Mononuclear cell (primary cell): ENCODE data around the gene PDE4D. TPM values are rescaled to one million over a fixed set of nuclear protein-coding genes. Genes with fewer than 3 reads are reported as not detected.

Experiments used
- H3K27me3 ChIP-seq: 2 replicates; pipeline ENCODE4 v1.6.0; 2011; ENCODE audit warnings: low read length, control low read depth; ENCODE audit not compliant: insufficient read depth
- H3K4me1 ChIP-seq: 2 replicates; pipeline ENCODE4 v1.5.1; 2011; ENCODE audit warnings: mild to moderate bottlenecking, low read length, control low read depth; ENCODE audit not compliant: insufficient read depth
- H3K4me3 ChIP-seq: 2 replicates; pipeline ENCODE4 v1.5.1; 2011; ENCODE audit warnings: mild to moderate bottlenecking, low read length, moderate library complexity
- H3K9me3 ChIP-seq: 2 replicates; pipeline ENCODE4 v1.5.1; 2011; ENCODE audit warnings: low read depth, mild to moderate bottlenecking, control low read depth, low read length
- total RNA-seq: library from RNA; depleted of rRNA; stranded (reverse); fragments of >200 nt; gene quantifications from one replicate; pipeline ENCODE4 v1.2.3, GENCODE V29; 2012

PDE4D gene
- total RNA-seq, 1 donor = 171 TPM

GRCh38 chr5:58946230-58946629, 947.3 kb downstream of the PDE4D start:
- Histone ChIP-seq H3K4me3 (no peak overlapping the region), H3K9me3 (no peaks in the 10 kb centered on the region), H3K27me3 (no peaks in the 10 kb centered on the region), H3K4me1 (no peaks in the 10 kb centered on the region)

DNA sequence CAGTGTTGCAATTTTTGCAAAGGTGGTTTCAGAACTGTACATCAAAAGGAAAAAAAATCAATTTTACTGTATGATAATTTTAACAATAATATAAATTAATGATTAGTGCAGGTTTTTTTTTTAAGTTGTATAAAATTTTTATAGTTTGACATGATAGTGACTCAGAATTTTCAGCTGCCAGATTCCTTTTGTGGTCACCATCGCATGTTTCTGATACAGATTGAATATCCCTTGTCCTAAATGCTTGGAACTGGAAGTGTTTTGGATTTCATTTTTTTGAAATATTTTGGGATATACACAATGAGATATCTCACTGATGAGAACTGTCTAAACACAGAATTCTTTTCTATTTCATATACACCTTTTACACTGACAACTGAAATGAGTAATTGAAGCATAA, 949.3 kb downstream of the PDE4D start:
- peaks cover 3% of the 10 kb centered on the region for H3K27me3 ChIP-seq
- H3K4me3 ChIP-seq = no peak overlapping the region
- H3K9me3 ChIP-seq = no peaks in the 10 kb centered on the region
- H3K4me1 ChIP-seq = no peaks in the 10 kb centered on the region

GRCh38 chr5:58940446-58940845, 953.1 kb downstream of the PDE4D start:
- no peak overlapping the region for H3K4me3 ChIP-seq

GRCh38 chr5:58939664-58940063, 953.9 kb downstream of the PDE4D start:
- Histone ChIP-seq H3K4me1 (no peaks in the 10 kb centered on the region), H3K4me3 (no peak overlapping the region), H3K9me3 (no peaks in the 10 kb centered on the region), H3K27me3 (peaks cover 3% of the 10 kb centered on the region)

More at GRCh38 chr5:58940446-58940845, 953.1 kb downstream of the PDE4D start:
- peaks cover 3% of the 10 kb centered on the region for H3K27me3 ChIP-seq
- no peaks in the 10 kb centered on the region for H3K4me1 ChIP-seq
- H3K9me3 ChIP-seq = no peaks in the 10 kb centered on the region

- H3K4me3 ChIP-seq = no peak overlapping the region
- no peaks in the 10 kb centered on the region for H3K9me3 ChIP-seq
- peaks cover 3% of the 10 kb centered on the region for H3K27me3 ChIP-seq
- no peaks in the 10 kb centered on the region for H3K4me1 ChIP-seq
Measured at GRCh38 chr5:58938563-58939424, 954.7 kb downstream of the PDE4D start.

GRCh38 chr5:58937031-58937681, 956.4 kb downstream of the PDE4D start:
- no peaks in the 10 kb centered on the region for H3K9me3 ChIP-seq
- H3K4me3 ChIP-seq = no peak overlapping the region
- peaks cover 3% of the 10 kb centered on the region for H3K27me3 ChIP-seq
- H3K4me1 ChIP-seq = no peaks in the 10 kb centered on the region

DNA sequence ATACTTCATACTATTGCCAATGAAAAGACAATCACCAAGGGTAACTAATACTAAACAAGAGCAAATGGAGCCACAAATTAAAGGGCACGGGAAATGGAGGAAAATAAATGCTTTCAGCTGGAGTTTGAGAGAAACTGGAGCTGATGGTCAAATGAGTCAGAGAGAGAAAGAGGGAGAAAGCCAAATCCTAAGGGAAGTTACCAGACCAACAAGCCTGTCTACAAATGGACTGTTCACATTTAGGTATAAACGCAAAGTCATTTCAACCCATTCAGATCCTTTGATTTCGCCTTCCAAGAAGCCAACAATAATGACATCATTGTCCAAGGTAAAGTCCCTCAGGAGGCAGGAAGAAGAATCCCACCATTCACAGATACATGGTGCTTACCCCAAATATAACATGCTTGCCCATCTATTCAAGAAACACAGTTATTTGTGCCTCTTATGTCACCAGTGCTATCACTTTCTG, 958.9 kb downstream of the PDE4D start:
- H3K4me3 ChIP-seq = no peak overlapping the region
- H3K9me3 ChIP-seq = no peaks in the 10 kb centered on the region
- H3K4me1 ChIP-seq = no peaks in the 10 kb centered on the region
- H3K27me3 ChIP-seq = no peaks in the 10 kb centered on the region

- H3K4me1 ChIP-seq = no peaks in the 10 kb centered on the region
- H3K27me3 ChIP-seq = no peaks in the 10 kb centered on the region
- H3K9me3 ChIP-seq = no peaks in the 10 kb centered on the region
- no peak overlapping the region for H3K4me3 ChIP-seq
Measured at GRCh38 chr5:58933891-58934628, 959.5 kb downstream of the PDE4D start.

- H3K27me3 ChIP-seq = no peaks in the 10 kb centered on the region
- no peak overlapping the region for H3K4me3 ChIP-seq
- no peaks in the 10 kb centered on the region for H3K4me1 ChIP-seq
Measured at GRCh38 chr5:58932057-58932612, 961.4 kb downstream of the PDE4D start.

GRCh38 chr5:58930520-58930919, 963.0 kb downstream of the PDE4D start:
- H3K27me3 ChIP-seq = no peaks in the 10 kb centered on the region
- no peaks in the 10 kb centered on the region for H3K4me1 ChIP-seq
- H3K9me3 ChIP-seq = no peaks in the 10 kb centered on the region
- H3K4me3 ChIP-seq = no peak overlapping the region

More at GRCh38 chr5:58932057-58932612, 961.4 kb downstream of the PDE4D start:
- no peaks in the 10 kb centered on the region for H3K9me3 ChIP-seq

DNA sequence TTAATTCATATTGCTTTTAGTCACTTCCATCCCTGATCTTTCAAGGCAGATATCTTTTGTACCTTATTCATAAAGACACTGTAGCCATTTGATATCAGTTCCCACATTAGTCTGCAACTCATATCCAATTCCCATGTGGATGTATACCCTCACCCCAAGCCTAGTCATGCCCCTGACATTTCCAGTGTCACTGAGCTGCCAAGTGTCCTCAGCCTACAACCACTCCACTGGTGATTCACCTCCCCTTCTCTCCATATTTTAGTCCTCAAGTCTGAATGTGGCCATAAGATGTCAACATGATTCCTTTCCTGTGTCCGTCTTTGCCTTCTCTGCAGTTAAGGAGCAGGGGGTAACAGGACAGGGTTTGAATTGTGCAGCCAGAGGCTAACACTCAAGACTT, 963.8 kb downstream of the PDE4D start:
- Histone ChIP-seq H3K4me3 (no peak overlapping the region), H3K27me3 (no peaks in the 10 kb centered on the region), H3K9me3 (no peaks in the 10 kb centered on the region), H3K4me1 (no peaks in the 10 kb centered on the region)

GRCh38 chr5:58927938-58928337, 965.6 kb downstream of the PDE4D start:
- Histone ChIP-seq H3K4me1 (no peaks in the 10 kb centered on the region), H3K27me3 (no peaks in the 10 kb centered on the region)

DNA sequence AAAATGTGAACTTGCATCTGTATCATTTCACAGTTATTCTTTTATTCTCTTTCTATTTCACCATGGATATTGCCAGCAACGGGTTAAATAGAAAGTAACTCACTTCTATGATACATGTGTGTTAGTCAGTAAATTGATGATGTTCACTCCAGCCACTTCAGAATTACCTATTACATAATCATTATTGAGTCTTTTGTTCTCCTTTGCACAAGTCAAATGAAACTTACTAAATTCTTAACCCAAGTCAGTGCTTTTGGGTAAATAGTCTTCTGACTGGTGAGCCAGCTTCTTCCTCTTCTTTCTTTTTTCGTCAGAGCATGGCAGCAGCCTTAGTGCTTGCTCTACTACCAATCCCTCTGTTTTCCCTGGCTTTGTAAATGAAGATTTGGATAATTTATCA, 966.3 kb downstream of the PDE4D start:
- H3K9me3 ChIP-seq = no peaks in the 10 kb centered on the region
- H3K4me3 ChIP-seq = no peak overlapping the region
- no peaks in the 10 kb centered on the region for H3K27me3 ChIP-seq
- H3K4me1 ChIP-seq = no peaks in the 10 kb centered on the region

More at GRCh38 chr5:58927938-58928337, 965.6 kb downstream of the PDE4D start:
- no peak overlapping the region for H3K4me3 ChIP-seq
- no peaks in the 10 kb centered on the region for H3K9me3 ChIP-seq

DNA sequence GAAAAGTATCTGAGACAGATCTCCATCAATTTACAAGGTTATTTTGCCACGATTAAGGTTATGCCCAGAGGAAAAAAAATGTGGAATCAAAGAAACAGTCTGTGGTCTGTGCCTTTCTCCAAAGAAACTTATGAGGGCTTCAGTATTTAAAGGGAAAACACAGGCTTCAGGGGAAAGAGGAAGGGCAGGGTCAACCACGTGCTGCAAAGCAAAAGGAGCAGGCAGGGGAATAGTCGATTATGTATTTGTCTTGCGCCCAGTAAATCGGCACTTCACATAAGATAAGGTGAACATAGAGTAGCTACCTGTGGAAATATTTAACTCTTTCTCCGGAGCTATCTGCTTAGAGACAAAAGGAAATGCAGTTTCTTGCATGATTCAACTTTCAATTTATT, 967.0 kb downstream of the PDE4D start:
- Histone ChIP-seq H3K4me3 (no peak overlapping the region), H3K27me3 (no peaks in the 10 kb centered on the region), H3K9me3 (no peaks in the 10 kb centered on the region), H3K4me1 (no peaks in the 10 kb centered on the region)
